Thymus (tissue), 11 donors: ENCODE measurements around the gene NPFFR2. TPM values are rescaled to one million over a fixed set of nuclear protein-coding genes. Genes with fewer than 3 reads are reported as not detected.

Experiments
- DNase-seq, 9 donors: peaks; one replicate each; pipeline ENCODE4 v3.0.0-alpha.2; 2013; ENCODE audit warnings: low spot score in 9 of 9, low read depth in 6 of 9, missing footprints in 1 of 9
- H3K27ac ChIP-seq, 2 donors: one replicate each; pipeline ENCODE4 v1.5.1; 2013; ENCODE audit warnings: control low read depth in 1 of 2, low read depth in 1 of 2, low read length in 1 of 2, mild to moderate bottlenecking in 1 of 2, moderate library complexity in 1 of 2
- H3K27me3 ChIP-seq, 2 donors: one replicate each; pipeline ENCODE4 v1.5.1; 2013; ENCODE audit warnings: low read length in 1 of 2; ENCODE audit not compliant: control insufficient read depth in 2 of 2, insufficient read depth in 1 of 2
- H3K36me3 ChIP-seq, 2 donors: one replicate each; pipeline ENCODE4 v1.5.1; 2013; ENCODE audit warnings: low read length in 1 of 2, mild to moderate bottlenecking in 1 of 2, moderate library complexity in 1 of 2; ENCODE audit not compliant: control insufficient read depth in 2 of 2, insufficient read depth in 2 of 2
- H3K4me1 ChIP-seq, 2 donors: one replicate each; pipeline ENCODE4 v1.5.1; 2013; ENCODE audit warnings: low read length in 2 of 2; ENCODE audit not compliant: control insufficient read depth in 2 of 2, insufficient read depth in 2 of 2
- H3K4me3 ChIP-seq, 2 donors: one replicate each; pipeline ENCODE4 v1.5.1; 2013; ENCODE audit warnings: low read length in 2 of 2, control low read depth in 1 of 2, mild to moderate bottlenecking in 1 of 2
- H3K9me3 ChIP-seq, 2 donors: one replicate each; pipeline ENCODE4 v1.5.1; 2013; ENCODE audit warnings: low read length in 1 of 2, mild to moderate bottlenecking in 1 of 2; ENCODE audit not compliant: control insufficient read depth in 2 of 2, insufficient read depth in 1 of 2
- WGBS: extraction: QIAGEN DNeasy Blood & Tissue Kit; methylation state at CpG from one replicate; pipeline ENCODE4 v1.1.7; 2013; 5-methylcytosine and 5-hydroxymethylcytosine counted together
- polyA plus RNA-seq: library from polyadenylated mRNA; stranded (reverse); fragments of 200-250 nt; gene quantifications from one replicate; pipeline ENCODE4 v1.2.3, GENCODE V29; 2013
- total RNA-seq: library from RNA; stranded (reverse); fragments of 120-200 nt; gene quantifications from one replicate; pipeline ENCODE4 v1.2.4, GENCODE V29; 2013
- donor health status: healthy.

The NPFFR2 gene
- total and polyA plus RNA-seq, 2 donors = 6.7 to 8.8 TPM

DNA sequence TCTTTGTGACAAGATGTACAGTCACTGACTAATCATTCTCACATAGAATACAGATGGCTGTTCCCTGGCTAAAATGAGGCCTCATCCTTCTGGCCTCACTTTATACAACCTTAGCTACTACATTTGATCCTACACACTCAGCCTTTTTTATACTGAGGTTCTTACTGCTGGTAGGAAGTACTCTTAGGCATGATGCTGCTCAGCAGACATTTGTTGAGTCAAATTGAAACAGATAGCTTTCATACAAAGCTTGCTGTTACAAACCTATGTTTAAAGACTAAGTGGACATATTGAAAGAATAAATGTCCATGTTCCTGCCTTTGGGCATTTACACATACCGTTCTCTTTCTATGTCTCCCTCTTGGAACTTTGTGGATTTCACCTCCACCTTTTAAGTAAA, 154.9 kb downstream of the NPFFR2 start:
- 100% methylated on average over 1 of the region's 1 CpG for WGBS

DNA sequence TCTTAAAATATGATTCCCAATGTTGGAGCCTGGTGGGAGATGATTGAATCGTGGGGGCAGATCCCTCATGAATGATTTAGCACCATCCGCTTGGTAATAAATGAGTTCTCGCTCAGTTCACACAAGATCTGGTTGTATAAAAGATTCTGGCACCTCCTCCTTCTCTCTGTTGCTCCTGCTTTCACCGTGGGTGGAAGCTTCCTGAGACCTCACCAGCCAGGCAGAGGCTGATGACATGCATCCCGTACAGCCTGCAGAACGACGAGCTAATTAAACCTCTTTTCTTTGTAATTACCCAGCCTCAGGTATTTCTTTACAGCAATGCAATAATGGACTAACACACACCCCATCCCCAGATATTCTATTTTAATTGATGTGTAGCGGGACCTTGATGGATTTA, 162.2 kb downstream of the NPFFR2 start:
- no peak overlapping the region for H3K27ac ChIP-seq
- H3K36me3 ChIP-seq = no peaks in the 10 kb centered on the region
- WGBS = 87% methylated on average over 8 of the region's 8 CpGs
- no peaks in the 10 kb centered on the region for H3K9me3 ChIP-seq
- H3K27me3 ChIP-seq = no peaks in the 10 kb centered on the region
- DNase-seq = no peak
- H3K4me1 ChIP-seq = no peaks in the 10 kb centered on the region
- no peak overlapping the region for H3K4me3 ChIP-seq

More for the DNA sequence above, 154.9 kb downstream of the NPFFR2 start:
- Histone ChIP-seq H3K4me3 (no peak overlapping the region), H3K36me3 (no peaks in the 10 kb centered on the region), H3K27ac (no peak overlapping the region), H3K27me3 (no peaks in the 10 kb centered on the region), H3K4me1 (no peaks in the 10 kb centered on the region), H3K9me3 (no peaks in the 10 kb centered on the region)
- no peak for DNase-seq

DNA sequence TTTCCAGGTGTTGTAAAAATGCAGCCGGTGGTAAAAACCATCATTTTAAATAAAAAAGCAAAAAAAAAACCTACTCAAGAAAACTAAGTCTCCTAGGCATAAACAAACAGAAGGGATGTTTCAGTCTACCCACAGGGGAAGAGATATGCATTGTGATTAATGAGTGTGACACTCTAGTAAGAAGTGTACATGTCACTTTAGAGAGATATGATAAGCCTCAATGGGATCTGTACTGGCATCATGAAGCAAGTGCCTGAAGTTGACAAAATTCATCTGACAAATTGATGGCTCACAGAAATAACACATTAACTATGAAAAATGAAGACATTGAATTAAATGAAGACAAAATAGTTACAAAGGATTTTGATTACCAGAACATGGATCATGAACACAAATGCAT, 162.7 kb downstream of the NPFFR2 start:
- 93% methylated on average over 1 of the region's 1 CpG for WGBS
- Histone ChIP-seq H3K4me1 (no peaks in the 10 kb centered on the region), H3K27ac (no peak overlapping the region), H3K27me3 (no peaks in the 10 kb centered on the region), H3K36me3 (no peaks in the 10 kb centered on the region), H3K9me3 (no peaks in the 10 kb centered on the region), H3K4me3 (no peak overlapping the region)
- no peak for DNase-seq

Other genes starting within 250 kb of the NPFFR2 start
- 0.38 TPM for gene GC, start 247.9 kb upstream of the NPFFR2 start, total RNA-seq
- gene GC, start 247.9 kb upstream of the NPFFR2 start, polyA plus RNA-seq = 0.66 TPM